DND-41 (cell line): Measurements from ENCODE around the gene ZDHHC6.
"Not testable (repeated sequence)": the region's sequence is repeated elsewhere in the genome, so short reads cannot be mapped to it uniquely, and the experiment has no call there.

Experiments
- ATAC-seq: fragments of 200-7000 bp; cut with Tn5 transposase; 3 replicates; pipeline ENCODE4 v1.9.1; 2021; ENCODE audit warnings: low read depth; ENCODE audit not compliant: insufficient read depth
- DNase-seq: peaks from one replicate; pipeline ENCODE4 v3.0.0-alpha.2; 2020
- H2AFZ ChIP-seq: 2 replicates; pipeline ENCODE4 v1.6.0; 2012; ENCODE audit warnings: low read depth, low read length
- H3K27ac ChIP-seq: 2 replicates; pipeline ENCODE4 v1.5.1; 2012; ENCODE audit warnings: low read length, inconsistent platforms
- H3K27me3 ChIP-seq: fragments of 200-600 bp; sonication (generic); 2 replicates; pipeline ENCODE4 v1.6.0; 2012; ENCODE audit warnings: low read length, mild to moderate bottlenecking, inconsistent platforms; ENCODE audit not compliant: insufficient read depth, poor library complexity
- H3K36me3 ChIP-seq: 2 replicates; pipeline ENCODE4 v1.5.1; 2012; ENCODE audit warnings: low read length, inconsistent platforms; ENCODE audit not compliant: insufficient read depth
- H3K4me1 ChIP-seq: 2 replicates; pipeline ENCODE4 v1.5.1; 2012; ENCODE audit warnings: mild to moderate bottlenecking, low read length; ENCODE audit not compliant: insufficient read depth
- H3K4me2 ChIP-seq: 2 replicates; pipeline ENCODE4 v1.6.0; 2012; ENCODE audit warnings: mild to moderate bottlenecking, moderate library complexity, low read length, inconsistent platforms; ENCODE audit not compliant: insufficient read depth
- H3K4me3 ChIP-seq, 2 experiments: fragments of 200-600 bp in 1 of 2; shearing (Covaris generic) in 1 of 2; 2 replicates each; pipeline ENCODE4 v1.5.1; 2012 to 2016; ENCODE audit warnings: inconsistent platforms in 2 of 2, low read length in 2 of 2, mild to moderate bottlenecking in 2 of 2, low read depth in 1 of 2, moderate library complexity in 1 of 2
- H3K79me2 ChIP-seq: 2 replicates; pipeline ENCODE4 v1.6.0; 2012; ENCODE audit warnings: low read length, inconsistent platforms; ENCODE audit not compliant: insufficient read depth
- H3K9ac ChIP-seq: 2 replicates; pipeline ENCODE4 v1.6.0; 2012; ENCODE audit warnings: low read depth, mild to moderate bottlenecking, inconsistent platforms, low read length, moderate library complexity
- H3K9me3 ChIP-seq: 2 replicates; pipeline ENCODE4 v1.5.1; 2012; ENCODE audit warnings: low read length, moderate library complexity, mild to moderate bottlenecking, inconsistent platforms; ENCODE audit not compliant: insufficient read depth, severe bottlenecking
- H4K20me1 ChIP-seq: 2 replicates; pipeline ENCODE4 v1.6.0; 2012; ENCODE audit warnings: low read length; ENCODE audit not compliant: insufficient read depth
- CTCF ChIP-seq: IDR thresholded peaks from 2 replicates; pipeline ENCODE4 v1.5.1; 2012; ENCODE audit warnings: borderline replicate concordance, low read length, moderate library complexity, mild to moderate bottlenecking; ENCODE audit not compliant: poor library complexity, severe bottlenecking; ENCODE audit errors: extremely low read depth
- EZH2 ChIP-seq: IDR thresholded peaks from 3 replicates; pipeline ENCODE4 v1.6.1; 2012; ENCODE audit warnings: borderline replicate concordance, low read depth, mild to moderate bottlenecking, moderate library complexity, low read length, inconsistent platforms; ENCODE audit not compliant: severe bottlenecking

The ZDHHC6 gene

GRCh38 chr10:112466802-112467201 is 20.1 kb upstream of the ZDHHC6 start:
- Histone ChIP-seq H3K4me3 (no peak overlapping the region), H3K4me1 (no peaks in the 10 kb centered on the region), H4K20me1 (no peaks in the 10 kb centered on the region; the same call in 1 of the 2 replicates), H3K9ac (no peak overlapping the region), H3K36me3 (peaks cover 55% of the 10 kb centered on the region), H2AFZ (no peak overlapping the region), H3K9me3 (no peaks in the 10 kb centered on the region), H3K4me2 (no peak overlapping the region), H3K27ac (no peak overlapping the region), H3K27me3 (no peaks in the 10 kb centered on the region), H3K79me2 (no peaks in the 10 kb centered on the region)
- TF ChIP-seq CTCF (no peak), EZH2 (no peak)
- no peak for DNase-seq
- ATAC-seq, result no peak

GRCh38 chr10:112465299-112465883 is 18.7 kb upstream of the ZDHHC6 start:
- peaks cover 1% of the 10 kb centered on the region; the same call in 1 of the 2 replicates for H3K4me1 ChIP-seq
- TF ChIP-seq EZH2, result no peak
- TF ChIP-seq CTCF, result no peak
- no peak overlapping the region for H3K4me2 ChIP-seq
- H3K36me3 ChIP-seq, result peaks cover 57% of the 10 kb centered on the region
- H3K4me3 ChIP-seq, result no peak overlapping the region
- no peak for ATAC-seq
- H3K9me3 ChIP-seq, result no peaks in the 10 kb centered on the region
- no peak overlapping the region for H2AFZ ChIP-seq
- no peak overlapping the region for H3K27ac ChIP-seq
- no peaks in the 10 kb centered on the region; the same call in 1 of the 2 replicates for H4K20me1 ChIP-seq
- H3K79me2 ChIP-seq, result no peaks in the 10 kb centered on the region
- DNase-seq, result no peak
- H3K27me3 ChIP-seq, result no peaks in the 10 kb centered on the region
- no peak overlapping the region for H3K9ac ChIP-seq

- H3K4me1 ChIP-seq, ATAC-seq, H4K20me1 ChIP-seq, H3K27ac ChIP-seq, H2AFZ ChIP-seq, H3K9me3 ChIP-seq, H3K27me3 ChIP-seq, DNase-seq, H3K9ac ChIP-seq, H3K79me2 ChIP-seq, H3K4me2 ChIP-seq, H3K4me3 ChIP-seq: not testable (repeated sequence)
- peaks cover 57% of the 10 kb centered on the region for H3K36me3 ChIP-seq
Observed at GRCh38 chr10:112464074-112464473, 17.4 kb upstream of the ZDHHC6 start.

- H3K4me3 ChIP-seq, result no peak overlapping the region
- H3K27ac ChIP-seq, result no peak overlapping the region
- H3K9me3 ChIP-seq, result no peaks in the 10 kb centered on the region
- H3K27me3 ChIP-seq, result no peaks in the 10 kb centered on the region
- TF ChIP-seq EZH2, result no peak
- TF ChIP-seq CTCF, result no peak
- H3K4me2 ChIP-seq, result no peak overlapping the region
- no peak overlapping the region for H2AFZ ChIP-seq
- H3K4me1 ChIP-seq, result peaks cover 2% of the 10 kb centered on the region; the same call in 1 of the 2 replicates
- peaks cover 36% of the 10 kb centered on the region for H3K36me3 ChIP-seq
- DNase-seq, result peak; percentile 54
- no peak overlapping the region for H3K9ac ChIP-seq
- H4K20me1 ChIP-seq, result no peaks in the 10 kb centered on the region
- H3K79me2 ChIP-seq, result peaks cover 3% of the 10 kb centered on the region; the same call in 1 of the 2 replicates
- ATAC-seq, result peak; percentile 88
Observed at GRCh38 chr10:112461029-112461887, 14.5 kb upstream of the ZDHHC6 start.
